ENCODE measurements around the gene RBBP5.
"Not testable (repeated sequence)": the region's sequence is repeated elsewhere in the genome, so short reads cannot be mapped to it uniquely, and the experiment has no call there.

The RBBP5 gene, protein sequence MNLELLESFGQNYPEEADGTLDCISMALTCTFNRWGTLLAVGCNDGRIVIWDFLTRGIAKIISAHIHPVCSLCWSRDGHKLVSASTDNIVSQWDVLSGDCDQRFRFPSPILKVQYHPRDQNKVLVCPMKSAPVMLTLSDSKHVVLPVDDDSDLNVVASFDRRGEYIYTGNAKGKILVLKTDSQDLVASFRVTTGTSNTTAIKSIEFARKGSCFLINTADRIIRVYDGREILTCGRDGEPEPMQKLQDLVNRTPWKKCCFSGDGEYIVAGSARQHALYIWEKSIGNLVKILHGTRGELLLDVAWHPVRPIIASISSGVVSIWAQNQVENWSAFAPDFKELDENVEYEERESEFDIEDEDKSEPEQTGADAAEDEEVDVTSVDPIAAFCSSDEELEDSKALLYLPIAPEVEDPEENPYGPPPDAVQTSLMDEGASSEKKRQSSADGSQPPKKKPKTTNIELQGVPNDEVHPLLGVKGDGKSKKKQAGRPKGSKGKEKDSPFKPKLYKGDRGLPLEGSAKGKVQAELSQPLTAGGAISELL

DNA sequence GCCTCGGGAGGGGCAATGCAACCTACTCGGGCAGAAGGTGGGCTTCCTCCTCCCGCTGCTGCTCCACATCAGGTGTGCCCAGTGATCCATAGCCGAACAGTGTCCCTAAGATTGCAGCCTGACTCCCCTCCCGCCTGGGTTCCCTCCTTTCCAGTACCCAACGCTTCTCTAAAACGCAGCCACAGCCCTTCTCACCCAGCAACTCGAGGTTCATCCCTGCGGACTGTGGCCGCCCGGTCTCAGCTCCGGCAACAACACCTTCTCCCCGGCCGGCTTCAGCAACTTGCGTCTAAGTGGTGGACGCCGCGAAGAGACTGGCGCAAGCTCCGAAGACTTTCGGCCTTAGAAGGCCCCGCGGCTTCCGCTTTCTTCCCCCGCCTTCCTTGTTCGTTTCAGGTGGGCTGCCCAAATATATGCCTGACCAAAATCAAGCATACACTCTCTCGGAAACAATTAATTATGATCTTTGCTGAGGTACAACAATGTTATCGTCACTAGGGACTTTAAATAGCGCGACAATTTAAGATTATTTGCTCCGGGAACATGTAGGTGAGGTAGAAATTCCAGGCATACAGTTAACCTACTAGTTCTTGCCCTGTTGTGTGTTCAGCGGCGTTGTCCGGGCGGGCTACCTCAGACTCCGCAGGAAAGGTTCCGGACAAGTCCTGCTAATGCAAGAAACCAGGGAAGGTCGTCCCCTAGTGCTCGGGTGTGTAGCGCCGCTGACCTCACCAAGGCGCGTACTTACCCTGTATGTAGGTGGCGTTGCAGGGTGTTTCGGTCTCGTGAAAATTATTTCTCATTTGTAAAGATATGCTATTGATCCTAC, at the start of gene RBBP5:
TSS of gene RBBP5 (minus strand) at position 319 of the 829 bp plus-strand sequence. CDS start at position 214, 105 bp downstream.
- peak; percentile 85 for DNase-seq

DNA sequence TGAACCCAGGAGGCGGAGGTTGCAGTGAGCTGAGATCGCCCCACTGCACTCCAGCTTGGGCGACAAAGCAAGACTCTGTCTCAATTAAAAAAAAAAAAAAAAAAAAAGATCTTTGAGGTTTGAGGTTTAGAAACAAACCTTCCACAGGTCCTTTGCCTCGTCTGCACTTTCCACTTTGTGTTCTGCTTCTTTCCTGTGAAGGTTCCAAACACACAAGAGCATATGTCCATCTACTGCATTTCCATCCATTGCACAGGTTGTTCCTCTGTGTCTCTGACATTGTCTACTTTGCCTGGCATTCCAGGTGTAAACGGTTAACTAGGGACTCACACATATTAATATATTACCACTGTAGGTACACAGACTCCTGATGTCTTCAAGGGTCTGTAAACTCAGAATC, 49.6 kb upstream of the RBBP5 start:
- DNase-seq = no peak

DNA sequence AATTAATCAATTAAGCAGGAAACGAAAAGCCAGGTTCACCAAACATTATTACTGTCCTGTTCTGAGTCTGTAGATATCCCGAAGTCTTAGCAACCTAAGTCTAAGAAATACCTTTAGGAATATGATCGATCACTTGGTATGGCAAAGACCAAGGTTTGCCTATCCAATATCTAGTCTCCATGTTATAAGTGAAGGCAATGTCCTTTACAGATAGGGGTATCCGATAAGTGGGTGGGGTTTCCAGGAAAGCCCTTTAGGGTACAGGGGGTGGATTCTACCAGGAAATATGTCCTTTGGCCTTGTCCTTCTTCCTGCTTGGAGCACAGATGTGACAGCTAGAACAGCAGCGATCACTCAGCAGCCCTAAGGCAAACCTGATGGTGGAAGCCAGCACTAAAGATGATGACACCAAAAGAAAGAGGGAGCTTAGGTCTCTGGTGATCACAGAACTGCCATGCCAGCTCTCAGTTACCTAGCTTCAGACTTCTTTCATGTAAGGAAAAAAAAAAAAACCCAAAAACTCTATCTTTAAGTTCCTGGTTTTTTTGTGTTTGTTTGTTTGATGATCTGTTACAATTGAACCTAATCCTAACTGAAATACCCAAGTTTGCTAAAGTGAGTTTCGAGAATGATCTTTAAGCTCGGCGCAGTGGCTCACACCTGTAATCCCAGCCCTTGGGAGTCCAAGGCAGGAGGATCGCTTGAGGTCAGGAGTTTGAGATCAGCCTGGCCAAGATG, 48.9 kb upstream of the RBBP5 start:
- DNase-seq = no peak

DNA sequence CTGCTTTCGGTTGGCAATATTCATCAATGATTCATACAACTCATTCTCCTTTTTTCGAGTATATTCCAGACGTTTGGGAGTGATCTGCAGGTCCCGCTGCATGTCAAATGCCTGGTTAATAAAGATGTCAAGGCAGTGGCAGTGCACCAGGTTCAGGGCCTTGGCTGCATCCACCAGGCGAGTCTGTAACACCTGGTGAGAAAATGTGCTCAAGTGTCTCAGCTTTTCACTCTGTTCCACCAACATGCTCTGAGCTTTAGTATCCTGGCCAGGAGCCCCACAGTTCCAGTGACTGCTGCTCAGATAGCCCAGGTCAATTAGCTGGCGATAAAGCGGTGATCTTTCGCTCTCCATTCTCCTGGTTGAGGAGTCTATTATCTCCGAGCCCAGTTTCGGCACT, 47.5 kb upstream of the RBBP5 start:
- DNase-seq = no peak

DNA sequence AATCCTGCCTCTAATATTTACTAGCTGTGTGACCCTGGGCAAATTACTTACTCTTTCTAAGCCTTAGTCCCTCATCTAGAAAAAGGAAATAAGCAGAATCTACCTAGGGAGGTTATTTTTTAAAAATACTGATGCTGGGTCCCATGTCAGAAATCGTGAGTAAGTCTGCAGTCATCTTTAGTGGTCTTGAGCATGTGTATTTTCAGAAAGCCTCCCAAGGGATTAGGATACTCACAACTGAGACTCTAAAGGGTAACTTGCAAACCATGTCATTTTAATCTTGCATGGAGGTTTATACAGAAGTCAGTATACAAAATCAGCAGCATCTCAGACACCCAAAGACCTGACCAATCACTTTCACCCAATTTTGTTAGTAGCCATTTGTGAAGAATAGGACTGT, 46.5 kb upstream of the RBBP5 start:
- DNase-seq = no peak

DNA sequence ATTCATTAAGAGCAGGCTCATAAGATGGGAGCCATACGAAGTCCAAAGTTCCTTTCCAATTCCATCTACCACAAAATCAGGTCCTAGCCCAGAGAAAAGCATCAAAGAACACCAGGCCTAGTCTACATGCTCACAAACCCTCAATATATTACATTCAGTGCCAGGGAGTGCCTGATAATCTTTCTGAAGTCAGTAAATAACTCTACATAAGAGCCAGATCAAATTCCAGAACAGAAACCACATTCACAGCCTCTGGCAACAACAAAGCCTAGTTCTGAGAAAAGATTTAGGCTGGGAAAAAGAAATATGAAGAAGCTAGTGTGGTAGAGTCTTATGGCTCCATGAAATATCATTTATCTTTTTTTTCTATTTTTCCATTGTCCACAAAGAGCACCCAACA, 40.5 kb upstream of the RBBP5 start:
- no peak for DNase-seq

DNA sequence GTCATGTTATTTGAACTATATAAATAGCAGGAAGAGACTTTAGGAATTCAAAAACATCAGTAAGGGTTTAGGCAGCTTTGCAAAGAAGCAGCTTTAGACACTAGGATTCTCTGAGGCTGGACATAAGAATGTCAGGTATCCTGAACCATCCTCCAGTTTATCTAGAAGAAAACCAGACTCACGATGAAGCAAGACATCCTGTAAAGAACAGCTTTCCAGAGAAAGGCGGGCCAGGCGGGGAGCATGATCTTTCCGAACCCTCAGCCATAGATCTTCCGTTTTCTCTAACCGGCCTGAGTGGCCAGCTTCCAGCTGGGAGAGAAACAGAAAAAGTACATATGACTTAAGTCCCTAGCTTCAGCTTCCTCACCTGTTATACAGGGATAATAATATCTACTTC, 39.3 kb upstream of the RBBP5 start:
- DNase-seq = no peak

DNA sequence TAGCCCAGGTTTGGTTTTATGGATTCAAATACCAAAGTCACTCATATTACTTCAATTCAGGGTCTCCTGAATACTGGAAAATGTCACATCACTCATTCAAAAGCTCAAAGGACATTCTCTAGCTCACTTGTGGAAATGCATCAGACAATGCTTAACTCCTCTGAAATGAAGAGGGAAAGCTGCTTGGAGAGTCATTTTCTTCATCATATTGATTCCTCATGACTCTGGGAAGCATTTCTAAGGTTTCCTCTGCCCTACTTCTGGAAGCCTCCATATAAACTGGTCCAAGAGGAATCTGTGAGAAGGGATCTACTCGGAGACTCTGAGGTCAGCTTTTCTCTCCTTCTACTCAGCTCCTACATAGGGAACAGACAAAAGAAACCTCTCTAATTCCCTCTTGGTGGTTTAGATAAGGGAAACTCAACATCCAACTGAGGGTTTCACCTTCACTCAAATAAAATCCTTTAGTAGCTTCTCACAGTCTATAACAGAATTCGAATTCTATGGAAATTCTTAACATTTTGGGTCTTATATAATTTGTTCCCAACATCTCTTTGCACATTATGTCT, 36.4 kb upstream of the RBBP5 start:
- DNase-seq = no peak

DNA sequence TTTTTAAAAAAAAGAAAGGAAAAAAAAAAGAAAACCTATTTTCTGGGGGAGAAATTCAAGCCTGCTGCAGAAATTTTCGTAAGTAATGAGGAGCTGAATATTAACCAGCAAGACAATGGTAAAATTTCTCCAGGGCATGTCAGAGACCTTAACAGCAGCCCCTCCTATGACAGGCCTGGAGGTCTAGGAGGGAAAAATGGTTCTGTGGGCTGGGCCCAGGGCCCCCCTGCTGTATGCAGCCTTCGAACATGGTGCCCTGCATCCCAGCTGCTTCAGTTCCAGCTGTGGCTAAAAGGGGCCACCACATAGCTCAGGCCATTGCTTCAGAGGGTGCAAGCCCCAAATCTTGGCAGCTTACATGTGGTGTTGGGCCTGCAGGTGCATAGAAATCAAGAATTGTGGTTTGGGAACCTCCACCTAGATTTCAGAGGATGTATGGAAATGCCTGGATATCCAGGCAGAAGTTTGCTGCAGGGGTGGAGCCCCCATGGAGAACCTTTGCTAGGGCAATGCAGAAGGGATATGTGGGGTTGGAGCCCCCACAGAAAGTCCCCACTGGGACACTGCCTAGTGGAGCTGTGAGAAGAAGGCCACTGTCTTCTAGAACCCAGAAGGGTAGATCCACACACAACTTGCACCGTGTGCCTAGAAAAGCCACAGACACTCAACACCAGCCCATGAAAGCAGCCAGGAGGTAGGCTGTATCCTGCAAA, 34.0 kb upstream of the RBBP5 start:
- DNase-seq = not testable (repeated sequence)

DNA sequence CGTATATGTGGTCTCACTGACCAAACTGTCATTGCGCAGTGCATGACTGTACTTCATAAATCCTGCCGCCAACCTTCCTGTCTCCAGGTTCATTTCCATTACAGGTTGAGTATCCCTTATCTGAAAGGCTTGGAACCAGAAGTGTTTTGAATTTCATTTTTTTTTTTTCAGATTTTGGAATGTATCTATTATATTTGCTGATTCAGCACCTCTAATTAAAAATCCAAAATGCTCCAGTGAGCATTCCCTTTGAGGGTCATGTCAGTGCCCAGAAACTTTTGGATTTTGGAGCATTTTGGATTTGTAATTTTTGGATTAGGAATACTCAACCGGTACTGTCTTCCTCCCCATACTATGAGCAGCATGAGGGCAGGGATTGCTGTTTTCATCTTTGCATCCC, 30.7 kb upstream of the RBBP5 start:
- no peak for DNase-seq

DNA sequence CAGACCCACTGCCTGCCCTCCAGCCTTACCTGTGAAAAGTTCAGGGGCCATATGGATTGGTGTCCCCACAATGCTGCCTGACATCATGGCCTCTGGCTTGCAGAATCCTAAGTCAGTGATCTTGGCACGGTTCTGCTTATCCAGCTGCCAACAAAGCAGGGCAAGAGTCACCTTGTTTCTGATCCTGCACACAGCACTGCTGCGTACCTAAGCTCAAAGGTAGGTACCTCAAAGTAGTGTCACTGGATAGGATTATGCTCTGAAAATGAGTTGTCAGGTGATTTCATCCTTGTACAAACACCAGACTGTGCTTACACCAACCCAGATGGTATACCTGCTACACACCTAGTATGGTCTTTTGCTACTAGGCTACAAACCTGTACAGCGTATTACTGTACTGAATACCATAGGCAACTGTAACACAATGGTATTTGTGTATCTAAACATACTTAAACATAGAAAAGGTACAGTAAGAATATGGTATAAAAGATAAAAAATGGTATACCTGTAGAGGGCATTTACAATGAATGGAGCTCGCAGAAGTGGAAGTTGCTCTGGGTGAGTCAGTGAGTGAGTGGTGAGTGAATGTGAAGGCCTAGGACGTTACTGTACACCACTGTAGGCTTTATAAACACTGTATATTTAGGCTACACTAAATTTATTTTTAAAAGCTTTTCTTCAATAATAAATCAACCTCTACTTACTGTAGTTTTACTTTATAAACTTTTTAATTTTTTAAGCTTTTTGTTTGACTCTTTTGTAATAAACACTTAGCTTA, 29.1 kb upstream of the RBBP5 start:
- no peak for DNase-seq

DNA sequence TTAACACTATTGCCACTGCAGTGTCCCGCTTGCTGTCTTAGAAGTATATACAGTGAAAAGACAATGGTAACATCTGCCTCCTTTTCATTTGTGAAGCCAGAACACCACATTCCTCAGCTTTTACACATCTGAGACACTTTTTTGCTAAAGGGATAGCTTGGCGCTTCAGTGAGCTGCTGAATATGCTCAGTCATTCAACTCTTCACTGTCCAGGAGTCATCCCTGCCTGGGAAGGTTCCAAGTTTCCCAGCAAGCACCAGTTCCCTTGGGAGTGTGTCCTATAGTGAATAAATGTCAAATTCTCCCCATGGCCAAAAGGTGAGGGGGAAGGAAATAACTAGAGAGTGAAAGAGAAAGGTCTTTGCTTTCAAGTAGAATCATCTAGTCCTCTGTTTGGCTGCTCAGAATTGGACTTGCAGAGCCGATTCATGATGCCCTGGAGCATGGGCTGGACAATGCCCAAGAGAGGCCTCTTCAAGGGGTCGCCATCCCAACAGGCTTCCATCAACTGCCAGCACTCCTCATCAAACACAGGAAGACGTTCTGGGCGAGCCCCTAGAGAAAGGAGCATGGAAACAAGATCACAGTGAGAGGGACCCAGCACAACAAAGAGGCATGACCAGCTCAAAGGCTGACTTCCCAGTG, 25.5 kb upstream of the RBBP5 start:
- no peak for DNase-seq

DNA sequence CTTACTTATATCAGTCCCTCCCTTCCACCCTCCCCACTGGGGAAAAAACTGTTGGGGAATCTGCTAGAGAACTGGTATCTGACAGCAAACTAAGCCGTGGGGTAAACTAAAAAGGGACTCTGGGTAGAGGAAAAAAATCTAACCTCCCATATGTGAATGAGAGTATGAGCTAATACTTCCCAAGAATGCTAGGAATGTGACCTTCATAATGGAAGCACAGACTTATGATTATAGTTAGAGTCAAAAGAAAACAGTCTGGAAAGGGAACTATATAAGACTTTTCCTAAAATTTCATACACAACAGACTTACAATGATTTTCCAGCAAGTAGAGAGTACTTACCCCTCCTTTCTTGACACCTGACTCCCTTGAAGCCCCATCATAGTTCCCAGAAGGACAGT, 23.0 kb upstream of the RBBP5 start:
- DNase-seq = no peak

DNA sequence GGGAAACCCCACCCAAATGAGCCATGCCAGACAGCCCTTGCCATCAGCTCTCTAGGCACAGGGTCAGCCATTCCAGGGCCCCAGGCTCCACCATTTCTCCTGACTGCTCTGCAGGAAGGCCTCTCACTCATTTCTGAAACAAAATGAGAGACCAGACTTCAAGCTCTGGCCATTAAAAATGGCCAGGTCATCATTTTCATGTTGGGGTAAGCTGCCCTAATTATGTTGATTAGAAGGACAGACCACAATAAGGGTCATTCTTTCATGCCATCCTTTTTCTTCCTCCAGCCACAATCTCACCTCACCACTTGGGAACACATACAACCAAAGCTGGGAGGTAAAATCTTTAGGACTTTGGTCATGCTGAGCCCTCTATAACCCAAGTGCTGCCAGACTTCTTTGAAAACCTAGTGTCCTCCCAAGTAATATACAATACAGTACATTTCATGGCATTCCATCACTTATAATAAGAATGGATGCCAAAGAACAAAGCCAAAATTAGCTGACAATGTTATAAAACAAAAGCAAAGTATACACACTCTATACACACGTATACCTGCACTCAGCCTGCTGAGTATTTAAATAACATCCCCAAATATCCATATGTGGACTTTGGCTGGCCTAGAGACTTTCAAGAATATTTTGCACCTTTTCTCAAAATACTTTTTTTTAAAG, 22.4 kb upstream of the RBBP5 start:
- DNase-seq = no peak

DNA sequence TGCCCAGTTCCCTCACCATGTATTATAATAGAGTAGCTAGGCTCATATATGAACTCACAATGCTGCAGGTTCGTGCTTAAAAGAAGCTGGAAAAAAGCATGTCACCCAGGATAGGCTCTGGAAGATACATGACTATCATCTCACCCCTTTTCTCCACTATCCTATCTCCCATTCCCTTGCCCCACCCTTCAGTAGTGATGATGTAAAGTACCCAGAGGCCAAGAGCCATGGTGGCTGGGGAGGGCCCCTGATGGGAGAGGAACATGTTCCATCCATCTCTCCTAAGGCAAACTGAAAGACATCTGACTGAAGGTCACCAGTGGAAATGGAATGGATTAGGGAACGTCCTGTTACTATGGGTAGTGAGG, 20.3 kb upstream of the RBBP5 start:
- DNase-seq = no peak

DNA sequence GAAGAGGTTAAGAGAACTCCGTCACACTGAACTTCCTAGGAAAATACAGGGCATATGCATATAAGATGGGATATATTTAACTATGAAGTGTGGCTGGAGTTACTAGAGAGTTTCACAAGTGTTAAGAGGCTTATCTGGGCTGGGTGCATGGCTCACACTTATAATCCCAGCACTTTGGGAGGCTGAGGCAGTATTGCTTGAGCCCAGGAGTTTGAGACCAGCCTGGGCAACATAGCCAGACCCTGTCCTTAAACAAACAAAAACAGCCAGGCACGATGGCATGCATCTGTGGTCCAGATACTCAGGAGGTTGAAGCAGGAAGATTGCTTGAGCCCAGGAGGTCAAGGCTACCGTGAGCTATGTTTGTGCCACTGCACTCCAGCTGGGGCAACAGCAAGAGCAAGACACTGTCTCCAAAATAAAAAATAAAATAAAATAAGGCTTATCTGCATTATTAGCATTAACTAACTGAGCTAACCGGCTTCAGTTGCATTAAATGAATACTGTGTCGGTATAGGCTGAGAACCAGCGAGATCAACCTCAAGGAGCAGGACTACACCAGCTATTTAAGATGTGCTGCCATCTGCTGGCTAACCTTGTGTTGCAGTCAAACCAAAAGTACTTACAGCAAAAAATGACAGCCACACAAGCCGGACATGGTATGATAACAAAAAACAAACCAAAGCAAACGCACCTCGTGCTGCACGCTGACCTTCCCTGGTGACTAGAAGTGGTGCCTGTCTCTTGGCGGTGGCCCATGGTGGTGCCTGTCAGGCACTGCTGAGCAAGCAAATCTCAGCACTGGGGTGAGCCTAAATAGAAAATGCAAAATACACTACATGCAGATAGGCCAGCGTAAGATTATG, 19.7 kb upstream of the RBBP5 start:
- peak; percentile 38 for DNase-seq

DNA sequence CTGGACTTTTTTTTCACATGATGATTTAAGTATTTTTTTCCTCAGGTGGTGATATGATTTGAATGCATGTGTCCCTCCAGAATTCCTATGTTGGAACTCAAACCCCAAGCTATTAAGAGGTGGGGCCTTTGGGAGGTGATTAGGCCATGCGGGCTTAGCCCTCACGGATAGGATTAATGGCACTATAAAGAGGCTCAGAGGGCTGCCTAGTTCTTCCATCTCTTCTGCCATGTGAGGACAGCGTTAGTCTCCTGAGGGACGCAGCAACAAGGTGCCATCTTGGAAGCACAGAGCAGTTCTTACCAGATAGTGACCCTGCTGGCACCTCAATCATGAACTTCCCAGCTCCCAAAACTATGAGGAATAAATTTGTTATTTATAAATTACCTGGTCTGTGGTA, 18.3 kb upstream of the RBBP5 start:
- DNase-seq = no peak

DNA sequence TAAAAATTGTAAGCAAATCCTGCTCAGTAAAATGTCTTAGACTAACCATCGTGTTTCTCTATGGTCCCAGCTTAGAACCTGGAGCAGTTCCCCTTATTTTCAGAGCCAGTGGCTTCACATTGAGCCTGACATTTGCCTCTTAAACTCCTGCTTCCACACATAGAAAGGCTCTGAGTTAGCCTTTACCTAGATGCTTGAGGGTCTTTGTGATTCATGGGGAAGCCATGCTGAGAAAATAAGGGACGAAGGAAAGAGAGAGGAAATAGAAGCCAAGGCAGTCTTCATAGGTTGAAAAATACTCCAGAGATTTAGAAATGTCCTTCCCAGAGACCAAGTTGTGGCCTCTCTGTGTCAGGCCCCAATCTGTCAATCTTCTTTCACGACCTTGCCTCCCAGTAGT, 16.1 kb upstream of the RBBP5 start:
- no peak for DNase-seq

DNA sequence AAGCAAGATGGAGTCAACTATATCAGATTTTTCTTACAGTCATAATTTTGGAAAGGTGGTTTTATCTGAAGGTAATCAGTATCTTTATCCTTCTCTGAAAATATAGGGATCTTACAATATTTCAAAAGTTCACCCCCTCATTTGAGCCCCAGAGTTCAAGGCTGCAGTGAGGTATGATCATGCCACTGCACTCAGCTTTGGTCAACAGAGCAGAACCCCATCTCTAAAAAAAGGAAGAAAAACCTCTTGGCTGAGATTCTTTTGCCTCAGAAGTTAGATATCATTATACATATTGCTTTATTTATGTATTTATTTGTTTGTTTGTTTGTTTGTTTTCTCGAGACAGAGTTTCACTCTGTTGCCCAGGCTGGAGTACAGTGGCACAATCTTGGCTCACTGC, 11.5 kb upstream of the RBBP5 start:
- DNase-seq = no peak
